Measurements from ENCODE around the gene NGEF.

NGEF gene

GRCh38 chr2:232870766-232871371 lies 142.2 kb downstream of the NGEF start:
- H3K9ac ChIP-seq (ENCODE audit: low read length): no peak overlapping the region
- H3K27me3 ChIP-seq (ENCODE audit: low read length): no peaks in the 10 kb centered on the region
- no peak overlapping the region for H3K4me3 ChIP-seq (ENCODE audit: insufficient read depth, low read length, poor library complexity, severe bottlenecking)
- H3K79me2 ChIP-seq (ENCODE audit: insufficient read depth, low read length): no peaks in the 10 kb centered on the region
- no peak overlapping the region for H3K4me2 ChIP-seq (ENCODE audit: low read depth, low read length, poor library complexity, severe bottlenecking)
- H2AFZ ChIP-seq (ENCODE audit: low read depth, low read length, severe bottlenecking): no peak overlapping the region
- no peak for TF ChIP-seq CTCF (IDR thresholded peaks at IDR 0.05; ENCODE audit: insufficient read depth, low read length, poor library complexity, severe bottlenecking)
- H3K27ac ChIP-seq (ENCODE audit: low read depth, low read length): no peak overlapping the region
- H3K9me3 ChIP-seq (ENCODE audit: insufficient read depth, low read length): no peaks in the 10 kb centered on the region
- no peaks in the 10 kb centered on the region; the same call in 1 of the 2 replicates for H4K20me1 ChIP-seq (ENCODE audit: low read depth, low read length)
- no peaks in the 10 kb centered on the region for H3K9me2 ChIP-seq (replicated peaks; ENCODE audit: insufficient read depth, low read length)
- no peaks in the 10 kb centered on the region for H3F3A ChIP-seq (ENCODE audit: insufficient read depth)
- H3K36me3 ChIP-seq (ENCODE audit: low read length): no peaks in the 10 kb centered on the region

- Histone ChIP-seq H3K9me3 (ENCODE audit: insufficient read depth, low read length) (no peaks in the 10 kb centered on the region), H3K9ac (ENCODE audit: low read length) (no peak within 1 kb of the TSS), H2AFZ (ENCODE audit: low read depth, low read length, severe bottlenecking) (no peak within 1 kb of the TSS), H3K36me3 (ENCODE audit: low read length) (no peaks in the 10 kb centered on the region), H3K27me3 (ENCODE audit: low read length) (no peaks in the 10 kb centered on the region), H3K27ac (ENCODE audit: low read depth, low read length) (no peak within 1 kb of the TSS), H3K79me2 (ENCODE audit: insufficient read depth, low read length) (no peaks in the 10 kb centered on the region), H3K4me3 (ENCODE audit: insufficient read depth, low read length, poor library complexity, severe bottlenecking) (no peak within 1 kb of the TSS), H3F3A (ENCODE audit: insufficient read depth) (no peaks in the 10 kb centered on the region), H3K4me2 (ENCODE audit: low read depth, low read length, poor library complexity, severe bottlenecking) (no peak within 1 kb of the TSS), H4K20me1 (ENCODE audit: low read depth, low read length) (no peaks in the 10 kb centered on the region; the same call in 1 of the 2 replicates), H3K9me2 (replicated peaks; ENCODE audit: insufficient read depth, low read length) (no peaks in the 10 kb centered on the region)
- no peak for TF ChIP-seq CTCF (IDR thresholded peaks at IDR 0.05; ENCODE audit: insufficient read depth, low read length, poor library complexity, severe bottlenecking)
- TF ChIP-seq EZH2phosphoT487 (conservative IDR thresholded peaks at IDR 0.05; ENCODE audit: low read length): no peak
Observed at GRCh38 chr2:232870018-232870765, 142.9 kb downstream of the NGEF start, which contains the start of gene SNORC. Gene SNORC, plus strand, starts transcription at chr2:232870264. Its CDS starts 78 bp downstream, at chr2:232870342.

DNA sequence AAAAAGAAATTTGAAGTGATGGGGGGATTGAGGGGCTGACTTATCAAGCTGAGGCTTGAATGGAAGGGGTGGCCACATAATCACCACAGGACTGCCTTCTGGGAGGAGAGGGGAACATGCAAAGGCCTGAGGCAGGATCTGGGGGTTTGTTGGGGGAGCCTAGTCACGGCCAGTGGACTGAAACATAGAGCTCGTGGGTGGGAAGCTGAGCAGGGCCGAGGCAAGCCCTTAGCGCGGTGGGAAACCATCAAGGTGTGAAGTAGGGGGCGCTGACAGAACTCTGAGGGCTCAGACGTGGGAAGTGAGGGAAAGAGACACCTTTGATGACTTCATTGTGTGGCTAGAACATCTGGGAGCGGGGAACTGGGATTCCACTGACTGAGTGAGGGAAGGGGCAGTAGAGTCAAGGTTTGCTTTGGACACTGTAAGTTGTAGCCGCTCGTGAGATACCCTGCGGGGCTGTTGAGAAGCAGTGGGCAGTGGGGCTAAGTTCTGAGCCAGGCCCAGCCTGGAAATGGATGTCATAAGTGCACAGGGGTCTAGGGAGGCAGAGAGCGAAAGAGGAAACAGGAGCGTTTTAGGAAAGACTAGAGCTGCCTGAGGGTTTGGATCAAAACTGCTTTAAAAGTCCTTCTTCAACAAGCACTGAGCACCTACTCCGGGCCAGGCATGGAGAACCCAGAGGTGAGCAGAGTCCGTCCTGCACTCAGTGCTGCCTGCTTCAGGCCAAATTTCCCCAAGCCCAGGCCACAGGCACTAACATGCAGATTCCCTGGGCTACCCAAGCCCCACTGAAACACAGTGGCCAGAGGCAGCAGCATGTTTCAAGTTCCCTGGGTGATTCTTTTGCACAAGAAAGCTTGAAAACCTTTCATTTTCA lies 143.7 kb downstream of the NGEF start:
- H3K4me2 ChIP-seq (ENCODE audit: low read depth, low read length, poor library complexity, severe bottlenecking): no peak overlapping the region
- H2AFZ ChIP-seq (ENCODE audit: low read depth, low read length, severe bottlenecking): no peak overlapping the region
- no peaks in the 10 kb centered on the region for H3F3A ChIP-seq (ENCODE audit: insufficient read depth)
- H3K9me2 ChIP-seq (replicated peaks; ENCODE audit: insufficient read depth, low read length): no peaks in the 10 kb centered on the region
- H3K27me3 ChIP-seq (ENCODE audit: low read length): no peaks in the 10 kb centered on the region
- TF ChIP-seq CTCF (IDR thresholded peaks at IDR 0.05; ENCODE audit: insufficient read depth, low read length, poor library complexity, severe bottlenecking): no peak
- TF ChIP-seq EZH2phosphoT487 (conservative IDR thresholded peaks at IDR 0.05; ENCODE audit: low read length): no peak
- no peaks in the 10 kb centered on the region for H3K79me2 ChIP-seq (ENCODE audit: insufficient read depth, low read length)
- no peak overlapping the region for H3K27ac ChIP-seq (ENCODE audit: low read depth, low read length)
- no peaks in the 10 kb centered on the region for H3K36me3 ChIP-seq (ENCODE audit: low read length)
- H3K9me3 ChIP-seq (ENCODE audit: insufficient read depth, low read length): no peaks in the 10 kb centered on the region
- H3K9ac ChIP-seq (ENCODE audit: low read length): no peak overlapping the region
- no peaks in the 10 kb centered on the region; the same call in 1 of the 2 replicates for H4K20me1 ChIP-seq (ENCODE audit: low read depth, low read length)
- no peak overlapping the region for H3K4me3 ChIP-seq (ENCODE audit: insufficient read depth, low read length, poor library complexity, severe bottlenecking)

Measured in SU-DHL-6 (cell line).